GM18520 (cell line): ENCODE measurements around the gene OPA1.
A peak's percentile ranks its signal among the peaks of the same experiment; 100 is the strongest.
"Not testable (repeated sequence)": the region's sequence is repeated elsewhere in the genome, so short reads cannot be mapped to it uniquely, and the experiment has no call there.

Experiments
- ATAC-seq: cut with Tn5 transposase; IDR thresholded peaks from one replicate; pipeline ENCODE4 v1.9.1; 2021; ENCODE audit not compliant: unreplicated experiment

The OPA1 gene

GRCh38 chr3:193589129-193589528 is 3.9 kb upstream of the OPA1 start:
- no peak for ATAC-seq

GRCh38 chr3:193589616-193590015 is 3.4 kb upstream of the OPA1 start:
- no peak for ATAC-seq

- no peak for ATAC-seq
Measured at GRCh38 chr3:193590088-193590856, 2.7 kb upstream of the OPA1 start.

- no peak for ATAC-seq
Measured at GRCh38 chr3:193593668-193594030, 641 bp downstream of the OPA1 start.

GRCh38 chr3:193594946-193595689 is 2.1 kb downstream of the OPA1 start:
- no peak for ATAC-seq

GRCh38 chr3:193595939-193596487 is 3.0 kb downstream of the OPA1 start:
- no peak for ATAC-seq

GRCh38 chr3:193598202-193598601 is 5.2 kb downstream of the OPA1 start:
- ATAC-seq = no peak

GRCh38 chr3:193599393-193599792 is 6.4 kb downstream of the OPA1 start:
- no peak for ATAC-seq

GRCh38 chr3:193605876-193606275 is 12.9 kb downstream of the OPA1 start:
- ATAC-seq = no peak

- not testable (repeated sequence) for ATAC-seq
Measured at GRCh38 chr3:193606892-193607291, 13.9 kb downstream of the OPA1 start.

GRCh38 chr3:193610516-193610915 is 17.5 kb downstream of the OPA1 start:
- not testable (repeated sequence) for ATAC-seq

GRCh38 chr3:193614430-193614829 is 21.4 kb downstream of the OPA1 start:
- no peak for ATAC-seq

GRCh38 chr3:193617628-193618027 is 24.6 kb downstream of the OPA1 start:
- ATAC-seq = no peak

GRCh38 chr3:193620057-193620456 is 27.0 kb downstream of the OPA1 start:
- ATAC-seq = no peak

- peak; percentile 92 for ATAC-seq
Measured at GRCh38 chr3:193620650-193621049, 27.6 kb downstream of the OPA1 start.

GRCh38 chr3:193621127-193621526 is 28.1 kb downstream of the OPA1 start:
- no peak for ATAC-seq

GRCh38 chr3:193630005-193630404 is 37.0 kb downstream of the OPA1 start:
- ATAC-seq = no peak

GRCh38 chr3:193637831-193638230 is 44.8 kb downstream of the OPA1 start:
- ATAC-seq = no peak

GRCh38 chr3:193638833-193639232 is 45.8 kb downstream of the OPA1 start:
- no peak for ATAC-seq

GRCh38 chr3:193640165-193640715 is 47.2 kb downstream of the OPA1 start:
- no peak for ATAC-seq

GRCh38 chr3:193640728-193641439 is 47.9 kb downstream of the OPA1 start:
- no peak for ATAC-seq
